ENCODE measurements around the gene UTS2.

Gene UTS2

GRCh38 chr1:7862211-7863060, 9.6 kb upstream of the UTS2 start:
- no peak for DNase-seq

GRCh38 chr1:7861452-7861851, 8.6 kb upstream of the UTS2 start:
- no peak for DNase-seq

DNA sequence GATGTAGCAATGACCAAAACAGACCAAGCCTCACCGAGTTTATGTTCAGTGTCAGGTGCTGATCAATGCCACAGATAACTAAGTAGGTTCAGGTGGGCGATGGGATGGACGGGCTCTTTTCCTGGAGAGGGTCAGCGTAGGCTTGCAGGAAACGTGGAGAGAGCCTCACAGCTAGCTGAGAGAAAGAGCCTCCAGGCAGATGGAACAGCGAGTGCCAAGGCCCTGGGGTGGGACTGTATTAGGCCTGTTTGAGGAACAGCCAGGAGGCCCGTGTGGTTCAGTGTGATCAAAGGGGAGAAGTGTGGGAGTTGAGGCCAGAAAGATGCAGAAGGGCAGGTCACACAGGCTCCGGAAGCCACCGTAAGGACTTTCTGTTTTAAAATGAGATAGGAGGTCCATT, 7.3 kb upstream of the UTS2 start:
- DNase-seq, result no peak

GRCh38 chr1:7859406-7859805, 6.5 kb upstream of the UTS2 start:
- DNase-seq, result no peak

DNA sequence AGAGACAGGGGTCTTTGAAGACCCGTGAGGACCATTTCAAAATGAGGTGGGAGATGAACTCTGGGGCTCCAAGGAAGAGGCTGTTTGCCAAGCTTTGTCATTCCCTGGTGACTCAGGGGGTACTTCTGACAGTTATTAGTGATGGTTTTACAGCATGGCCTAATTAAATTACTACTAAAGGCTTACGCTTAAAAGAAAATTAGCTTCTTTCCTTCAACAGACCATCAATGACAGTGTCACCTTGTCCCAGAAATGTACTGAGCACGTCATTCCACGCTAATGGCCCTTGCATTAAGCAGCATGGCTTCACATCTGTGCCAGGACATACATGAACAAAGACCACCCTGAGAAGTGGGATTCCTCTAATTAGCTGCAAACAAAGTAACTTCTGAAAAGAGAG, 5.1 kb upstream of the UTS2 start:
- no peak for DNase-seq

DNA sequence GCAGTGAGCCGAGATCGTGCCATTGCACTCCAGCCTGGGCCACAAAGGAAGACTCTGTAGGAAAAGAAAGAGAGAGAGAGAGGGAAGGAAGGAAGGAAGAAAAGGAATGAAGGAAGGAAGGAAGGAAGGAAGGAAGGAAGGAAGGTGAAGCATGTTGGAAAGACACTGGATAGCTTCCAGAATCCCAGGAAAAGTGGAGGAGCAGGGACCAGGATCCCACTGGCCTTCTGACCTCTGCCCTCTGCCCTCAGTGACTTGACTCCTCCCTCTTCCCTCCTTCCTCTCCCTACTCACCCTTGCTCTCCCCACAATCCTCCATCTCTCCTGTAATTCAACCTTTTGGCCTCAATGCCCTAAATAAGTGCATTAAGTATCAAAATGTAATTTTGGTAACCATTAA, 4.1 kb upstream of the UTS2 start:
- DNase-seq, result no peak

- no peak for DNase-seq
Observed at GRCh38 chr1:7856345-7856744, 3.5 kb upstream of the UTS2 start.

GRCh38 chr1:7853684-7854026, 790 bp upstream of the UTS2 start:
- DNase-seq, result no peak

DNA sequence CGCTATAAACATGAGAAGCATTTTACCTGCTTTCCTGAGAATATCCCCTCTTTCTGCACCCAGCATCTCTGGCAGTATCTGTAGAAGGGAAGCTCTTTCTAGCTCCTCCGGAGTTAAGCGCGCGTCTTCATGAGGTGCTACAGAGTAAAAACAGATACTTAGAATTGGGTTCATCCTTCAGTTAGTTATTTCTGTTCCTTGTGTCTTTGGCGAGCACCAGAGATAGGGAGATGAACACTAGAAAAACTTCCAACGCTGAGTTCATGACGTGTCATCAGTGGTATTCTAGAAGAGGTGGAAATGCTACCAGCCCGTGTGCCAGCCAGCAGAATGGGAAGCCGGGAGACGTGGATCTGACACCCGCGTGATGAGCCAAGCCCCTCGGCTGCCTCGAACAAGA, 2.1 kb downstream of the UTS2 start:
- DNase-seq, result no peak

DNA sequence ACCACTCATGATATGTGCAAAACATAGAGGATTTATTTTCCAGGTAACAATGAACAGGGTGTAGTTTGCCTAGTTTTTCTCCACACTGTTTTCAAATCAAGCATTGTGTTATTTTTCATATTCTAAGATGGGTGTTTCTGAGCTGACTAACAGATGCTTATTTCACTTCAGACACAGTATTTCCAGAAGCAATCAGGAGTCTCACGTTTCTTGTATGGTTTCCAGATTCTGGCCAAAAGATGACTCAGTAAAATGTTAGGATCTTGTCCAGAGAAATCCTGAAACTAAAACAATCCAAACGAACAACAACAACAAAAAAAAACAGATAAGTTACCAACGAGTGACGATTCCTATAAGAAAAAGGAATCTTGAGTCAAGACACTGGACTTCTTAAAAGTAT, 5.3 kb downstream of the UTS2 start:
- peak; percentile 55 for DNase-seq

DNA sequence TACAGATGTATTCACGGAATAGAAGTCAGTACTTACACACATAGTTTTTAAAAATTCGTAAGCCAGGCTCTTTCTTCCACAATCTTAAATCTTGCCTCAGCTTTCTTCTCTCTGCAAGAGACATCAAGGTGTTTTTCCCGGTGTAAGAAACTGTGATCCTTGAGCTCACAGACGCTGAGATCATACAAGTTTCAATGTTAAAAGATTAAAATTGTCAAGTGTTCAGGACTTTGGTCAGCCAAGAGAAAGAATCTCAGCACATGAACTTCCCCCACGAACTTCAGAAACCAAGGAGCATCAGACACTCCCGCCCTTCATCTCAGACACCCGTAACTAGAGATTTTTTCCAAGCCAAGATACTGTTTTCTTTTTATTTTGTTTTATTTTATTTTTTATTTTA, 6.2 kb downstream of the UTS2 start:
- DNase-seq, result no peak

GRCh38 chr1:7845761-7846160, 7.1 kb downstream of the UTS2 start:
- DNase-seq, result peak; percentile 6

DNA sequence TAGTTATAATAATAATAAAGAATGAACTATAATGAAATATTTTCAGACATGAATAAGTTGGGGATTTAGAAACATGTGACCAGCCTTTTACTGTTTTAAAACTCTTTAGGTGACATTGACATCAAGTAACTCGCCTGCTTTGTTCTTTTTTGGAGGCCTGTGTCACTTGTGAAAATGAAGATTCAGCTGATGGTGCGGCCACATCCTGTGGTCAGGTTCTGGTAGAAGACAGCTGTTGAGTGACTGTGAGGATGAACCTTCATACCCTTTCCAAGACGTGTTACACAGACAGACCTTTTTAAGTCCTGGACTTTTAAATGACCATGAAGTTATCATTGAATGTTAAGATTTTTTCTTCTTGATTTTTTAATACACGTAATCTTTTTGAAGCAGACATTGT, 10.3 kb downstream of the UTS2 start:
- DNase-seq, result no peak

DNA sequence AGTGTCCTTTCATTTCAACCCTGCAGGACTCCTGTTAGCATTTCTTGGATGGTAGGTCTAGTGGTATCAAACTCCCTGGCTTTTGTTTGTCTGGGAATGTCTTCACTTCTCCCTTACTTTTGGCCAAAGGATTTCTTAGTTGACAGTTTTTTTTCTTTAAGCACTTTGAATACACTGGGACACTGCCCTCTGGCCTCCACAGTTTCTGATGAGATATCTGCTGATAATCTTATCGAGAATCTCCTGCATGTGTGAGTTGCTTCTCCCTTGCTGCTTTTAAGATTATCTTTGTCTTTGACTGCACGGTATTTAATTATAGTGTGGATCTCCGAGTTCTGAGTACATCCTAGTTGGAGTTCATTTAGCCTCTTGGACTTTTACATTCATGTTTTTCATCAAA, 13.3 kb downstream of the UTS2 start:
- no peak for DNase-seq

- DNase-seq, result no peak
Observed at GRCh38 chr1:7838714-7839113, 14.2 kb downstream of the UTS2 start.

GRCh38 chr1:7833035-7833434, 19.8 kb downstream of the UTS2 start:
- DNase-seq, result no peak

- DNase-seq, result no peak
Observed at GRCh38 chr1:7831458-7831857, 21.4 kb downstream of the UTS2 start.

- DNase-seq, result no peak
Observed at GRCh38 chr1:7827126-7827955, 25.5 kb downstream of the UTS2 start.

DNA sequence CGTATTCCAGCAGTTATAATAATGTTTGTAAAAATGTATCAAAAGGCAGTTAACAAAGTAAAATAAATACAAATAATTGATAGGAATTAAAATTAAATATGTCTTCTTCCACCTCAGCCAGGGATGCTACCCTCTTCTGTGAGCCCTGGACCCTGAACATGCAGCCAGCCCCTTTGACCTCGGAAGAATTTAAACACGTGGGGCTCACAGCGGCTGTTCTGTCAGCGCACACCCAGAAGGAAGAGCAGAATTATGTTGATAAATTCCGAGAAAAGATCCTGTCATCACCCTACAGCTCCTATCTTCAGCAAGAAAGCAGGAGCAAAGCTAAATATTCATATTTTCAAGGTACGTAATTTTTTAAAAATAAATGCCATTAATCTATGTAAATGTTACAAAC, 26.5 kb downstream of the UTS2 start:
- no peak for DNase-seq

- DNase-seq, result no peak
Observed at GRCh38 chr1:7824701-7825100, 28.2 kb downstream of the UTS2 start.

DNA sequence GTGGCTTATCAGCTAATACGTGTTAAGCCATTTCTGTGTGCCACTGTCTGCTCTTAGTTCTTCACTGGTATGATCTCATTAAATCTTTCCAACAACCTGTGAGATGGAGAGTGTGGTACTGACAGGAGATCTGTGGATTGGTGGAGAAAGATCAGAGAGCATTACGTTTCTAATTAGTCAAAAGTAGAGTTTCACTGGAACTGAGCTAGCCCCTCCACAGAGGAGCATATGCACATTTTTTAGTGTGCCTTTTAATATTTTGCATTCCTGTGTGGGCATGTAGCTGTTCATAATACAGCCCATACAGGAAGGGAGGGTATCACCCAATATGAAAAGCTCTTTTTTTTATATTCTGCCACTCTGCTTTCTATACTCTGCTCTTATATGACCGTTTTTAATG, 31.6 kb downstream of the UTS2 start:
- no peak for DNase-seq

- DNase-seq, result no peak
Observed at GRCh38 chr1:7813677-7814373, 39.0 kb downstream of the UTS2 start.

- no peak for DNase-seq
Observed at GRCh38 chr1:7811476-7811875, 41.4 kb downstream of the UTS2 start.

DNA sequence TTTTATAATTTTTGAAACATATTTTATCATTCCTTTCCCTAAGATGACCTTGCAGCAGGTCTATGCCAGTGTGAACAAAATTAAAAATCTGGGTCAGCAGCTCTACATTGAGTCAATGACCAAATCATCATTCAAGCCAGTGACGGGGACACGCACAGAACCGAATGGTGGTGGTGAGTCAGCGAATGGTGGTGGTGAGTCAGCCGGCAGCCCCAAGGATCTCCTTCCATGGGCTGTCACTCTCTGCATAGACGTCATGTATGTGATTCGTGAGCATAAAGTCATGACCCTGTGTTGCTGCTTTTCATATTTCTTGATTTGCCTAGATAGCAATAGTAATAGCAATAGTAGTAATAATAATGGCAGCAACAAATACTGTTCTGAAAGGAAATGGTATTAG, 42.5 kb downstream of the UTS2 start:
- peak; percentile 94 for DNase-seq

Data from EL (cell line).